GM12873 (cell line): ENCODE data around the gene SCRG1.

Source experiments
- TF ChIP-seq, protein P1 (sequence below): IDR thresholded peaks from 2 replicates; pipeline ENCODE4 v1.5.1; 2012; ENCODE audit warnings: low read depth, mild to moderate bottlenecking, moderate library complexity, low read length, control low read depth; ENCODE audit not compliant: insufficient read depth; ENCODE audit errors: missing control alignments

Gene SCRG1

DNA sequence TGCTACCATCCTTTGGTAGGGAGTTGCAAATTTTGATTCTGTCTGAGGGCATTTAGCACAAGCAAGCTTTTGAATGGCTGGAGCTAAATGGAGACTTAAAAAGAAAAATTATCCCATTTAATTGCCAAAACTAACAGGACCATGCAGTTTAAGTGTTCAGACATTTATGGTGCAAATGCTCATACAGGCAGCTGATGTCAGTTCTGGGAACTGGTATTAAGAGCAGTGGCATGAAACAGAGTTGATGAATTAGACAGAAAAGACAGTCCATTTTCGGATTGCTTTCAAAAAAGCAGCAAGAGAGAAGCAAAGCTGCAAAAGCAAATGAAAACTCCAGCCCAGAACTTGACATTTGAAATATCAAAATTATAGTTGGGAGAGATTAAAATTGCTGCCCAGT lies 1.3 kb downstream of the SCRG1 start:
- TF ChIP-seq, protein P1, sequence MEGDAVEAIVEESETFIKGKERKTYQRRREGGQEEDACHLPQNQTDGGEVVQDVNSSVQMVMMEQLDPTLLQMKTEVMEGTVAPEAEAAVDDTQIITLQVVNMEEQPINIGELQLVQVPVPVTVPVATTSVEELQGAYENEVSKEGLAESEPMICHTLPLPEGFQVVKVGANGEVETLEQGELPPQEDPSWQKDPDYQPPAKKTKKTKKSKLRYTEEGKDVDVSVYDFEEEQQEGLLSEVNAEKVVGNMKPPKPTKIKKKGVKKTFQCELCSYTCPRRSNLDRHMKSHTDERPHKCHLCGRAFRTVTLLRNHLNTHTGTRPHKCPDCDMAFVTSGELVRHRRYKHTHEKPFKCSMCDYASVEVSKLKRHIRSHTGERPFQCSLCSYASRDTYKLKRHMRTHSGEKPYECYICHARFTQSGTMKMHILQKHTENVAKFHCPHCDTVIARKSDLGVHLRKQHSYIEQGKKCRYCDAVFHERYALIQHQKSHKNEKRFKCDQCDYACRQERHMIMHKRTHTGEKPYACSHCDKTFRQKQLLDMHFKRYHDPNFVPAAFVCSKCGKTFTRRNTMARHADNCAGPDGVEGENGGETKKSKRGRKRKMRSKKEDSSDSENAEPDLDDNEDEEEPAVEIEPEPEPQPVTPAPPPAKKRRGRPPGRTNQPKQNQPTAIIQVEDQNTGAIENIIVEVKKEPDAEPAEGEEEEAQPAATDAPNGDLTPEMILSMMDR, result no peak

DNA sequence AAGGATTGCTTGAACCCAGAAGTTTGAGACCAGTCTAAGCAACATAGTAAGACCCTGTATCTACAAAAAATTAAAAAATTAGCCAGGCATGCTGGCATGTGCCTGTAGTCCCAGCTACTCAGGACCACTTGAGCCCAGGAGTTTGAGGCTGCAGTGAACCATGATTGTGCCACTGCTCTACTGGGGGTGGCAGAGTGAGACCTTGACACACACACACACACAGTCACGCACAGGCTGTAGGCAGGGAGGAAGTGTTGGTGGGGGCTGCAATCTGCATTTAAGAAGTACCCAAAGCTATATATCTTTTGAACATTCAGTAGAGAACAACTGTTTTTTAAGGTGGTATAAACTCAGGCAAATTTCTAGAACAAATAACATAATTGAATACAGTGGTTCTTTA lies 7.2 kb downstream of the SCRG1 start:
- TF ChIP-seq, protein P1, result no peak

DNA sequence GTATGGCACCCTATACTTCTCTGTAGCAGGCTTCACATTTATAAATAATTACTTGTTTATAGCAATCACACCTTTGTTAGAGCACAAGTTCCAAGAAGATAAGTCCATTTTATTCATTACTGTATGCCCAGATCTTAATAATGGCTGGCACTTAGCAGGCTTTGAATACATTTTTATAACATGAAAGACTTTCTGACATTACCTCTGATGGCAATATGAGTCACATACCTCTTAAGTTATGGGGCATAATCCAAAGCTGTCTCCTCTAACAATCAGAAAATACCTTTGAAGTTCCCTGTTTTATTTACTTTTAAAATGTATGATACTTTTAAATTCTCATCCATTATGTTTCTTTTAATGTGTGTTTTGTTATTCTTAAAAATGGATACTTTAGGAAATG lies 12.2 kb downstream of the SCRG1 start:
- TF ChIP-seq, protein P1, result no peak

DNA sequence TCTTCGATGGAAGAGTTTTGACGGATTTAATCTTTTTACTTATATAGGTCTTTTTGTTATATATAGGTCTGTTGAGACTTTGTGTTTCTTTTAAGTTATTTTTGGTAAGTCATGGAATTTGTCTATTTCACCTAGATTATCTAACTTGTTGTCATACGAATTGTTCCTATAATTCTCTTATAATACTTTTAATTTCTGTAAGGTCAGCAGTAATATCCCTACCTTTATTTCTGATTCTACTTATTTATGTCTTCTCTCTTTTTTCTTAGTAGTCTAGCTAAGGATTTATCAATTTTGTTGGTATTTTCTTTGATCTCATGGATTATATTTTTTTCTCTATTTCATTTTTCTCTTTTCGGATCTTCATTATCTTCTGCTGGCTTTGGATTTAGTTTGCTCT lies 16.6 kb downstream of the SCRG1 start:
- TF ChIP-seq, protein P1, result no peak

DNA sequence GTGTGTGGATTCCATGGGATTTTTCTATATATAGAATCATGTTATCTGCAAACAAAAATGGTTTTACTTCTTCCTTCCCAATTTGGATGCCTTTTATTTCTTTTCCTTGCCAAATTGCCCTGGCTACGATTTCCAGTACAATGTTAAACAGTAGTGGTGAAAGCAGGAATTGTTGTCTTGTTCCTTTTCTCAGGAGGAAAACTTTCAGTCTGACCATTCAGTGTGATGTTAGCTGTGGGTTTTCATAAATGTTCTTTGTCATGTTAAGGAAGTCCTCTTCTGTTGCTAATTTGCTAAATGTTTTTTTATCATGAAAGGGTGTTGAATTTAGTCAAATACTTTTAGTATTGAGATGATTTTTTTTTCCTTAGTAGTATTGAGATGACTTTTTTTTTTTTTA lies 17.3 kb downstream of the SCRG1 start:
- TF ChIP-seq, protein P1, result no peak

DNA sequence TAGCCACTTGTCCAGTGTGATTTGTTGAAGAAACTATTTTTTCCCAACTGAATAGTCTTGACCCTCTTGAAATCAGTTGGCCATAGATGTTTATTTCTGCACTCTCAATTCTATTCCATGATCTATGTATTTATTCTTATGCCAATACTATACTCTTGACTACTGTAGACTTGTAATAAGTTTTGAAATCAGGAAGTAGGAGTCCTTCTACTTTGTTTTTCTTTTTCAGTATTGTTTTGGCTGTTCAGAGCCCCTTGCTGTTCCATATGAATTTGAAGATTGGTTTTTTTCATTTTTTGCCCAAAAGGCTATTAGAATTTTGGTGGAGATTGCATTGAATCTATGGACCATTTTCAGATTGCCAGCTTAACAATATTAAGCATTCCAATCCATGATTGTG lies 17.9 kb downstream of the SCRG1 start:
- TF ChIP-seq, protein P1, result no peak

DNA sequence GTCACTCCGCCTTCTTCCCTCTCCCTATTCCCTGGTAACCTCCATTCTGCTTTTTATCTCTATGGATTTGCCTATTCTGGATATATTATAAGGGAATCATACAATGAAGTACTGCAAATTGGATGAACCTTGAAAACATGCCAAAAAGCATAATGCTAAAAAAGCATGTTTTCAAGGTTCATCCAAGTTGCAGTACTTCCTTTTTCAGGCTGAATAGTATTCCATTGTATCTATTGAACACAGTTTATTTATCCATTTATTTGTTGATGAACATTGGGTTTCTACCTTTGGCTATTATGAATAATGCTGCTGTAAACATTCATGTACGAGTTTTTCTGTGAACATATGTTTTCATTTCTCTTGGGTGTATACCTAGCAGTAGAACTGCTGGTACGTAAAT lies 19.0 kb downstream of the SCRG1 start:
- TF ChIP-seq, protein P1, result no peak
